Mesendoderm (in vitro differentiated cells): ENCODE results near the gene EIF1AX.

Source experiments
- DNase-seq: peaks from one replicate; pipeline ENCODE4 v3.0.0; 2013
- H2AK5ac ChIP-seq: 2 replicates; pipeline ENCODE4 v1.6.1; 2013; ENCODE audit warnings: low read length, inconsistent platforms
- H2BK120ac ChIP-seq: 2 replicates; pipeline ENCODE4 v1.6.1; 2013; ENCODE audit warnings: low read depth, mild to moderate bottlenecking, low read length, moderate library complexity, mixed read lengths
- H2BK15ac ChIP-seq: replicated peaks from 2 replicates; pipeline ENCODE4 v1.6.1; 2013; ENCODE audit warnings: low read depth, mild to moderate bottlenecking, moderate library complexity
- H2BK5ac ChIP-seq: 2 replicates; pipeline ENCODE4 v1.6.1; 2013; ENCODE audit warnings: low read length, inconsistent platforms
- H3K18ac ChIP-seq: 2 replicates; pipeline ENCODE4 v1.6.1; 2013; ENCODE audit warnings: mild to moderate bottlenecking, low read length, mixed read lengths
- H3K23ac ChIP-seq: one replicate; pipeline ENCODE4 v1.6.1; 2013; ENCODE audit warnings: low read length
- H3K27ac ChIP-seq: 2 replicates; pipeline ENCODE4 v1.5.1; 2013; ENCODE audit warnings: low read depth, mild to moderate bottlenecking, inconsistent platforms, low read length, moderate library complexity
- H3K27me3 ChIP-seq: 2 replicates; pipeline ENCODE4 v1.6.1; 2013; ENCODE audit warnings: low read length, control low read depth, mild to moderate bottlenecking, inconsistent platforms; ENCODE audit not compliant: insufficient read depth, poor library complexity
- H3K36me3 ChIP-seq: 2 replicates; pipeline ENCODE4 v1.6.1; 2013; ENCODE audit warnings: low read length, inconsistent platforms; ENCODE audit not compliant: control insufficient read depth, insufficient read depth
- H3K4ac ChIP-seq: one replicate; pipeline ENCODE4 v1.6.1; 2013; ENCODE audit warnings: low read depth, mild to moderate bottlenecking, low read length, moderate library complexity
- H3K4me1 ChIP-seq: 2 replicates; pipeline ENCODE4 v1.6.1; 2013; ENCODE audit warnings: low read depth, low read length, inconsistent platforms; ENCODE audit not compliant: control insufficient read depth
- H3K4me2 ChIP-seq: 2 replicates; pipeline ENCODE4 v1.6.1; 2013; ENCODE audit warnings: low read length
- H3K4me3 ChIP-seq: 2 replicates; pipeline ENCODE4 v1.5.1; 2013; ENCODE audit warnings: mild to moderate bottlenecking, low read length
- H3K56ac ChIP-seq: one replicate; pipeline ENCODE4 v1.6.1; 2013; ENCODE audit warnings: low read length
- H3K79me1 ChIP-seq: 2 replicates; pipeline ENCODE4 v1.6.1; 2013; ENCODE audit warnings: low read length, inconsistent platforms
- H3K79me2 ChIP-seq: 2 replicates; pipeline ENCODE4 v1.6.1; 2013; ENCODE audit warnings: mild to moderate bottlenecking, low read length; ENCODE audit not compliant: control insufficient read depth, insufficient read depth
- H3K9ac ChIP-seq: 2 replicates; pipeline ENCODE4 v1.6.1; 2013; ENCODE audit warnings: low read length, inconsistent platforms
- H4K5ac ChIP-seq: one replicate; pipeline ENCODE4 v1.6.1; 2013; ENCODE audit warnings: low read length
- H4K8ac ChIP-seq: one replicate; pipeline ENCODE4 v1.6.1; 2013; ENCODE audit warnings: low read depth, mild to moderate bottlenecking, control low read depth, low read length, moderate library complexity
- WGBS: extraction: QIAGEN DNeasy Blood & Tissue Kit; methylation state at CpG from one replicate; pipeline ENCODE4 v1.1.7; 2013; ENCODE audit warnings: low lambda C conversion rate, missing lambda C conversion rate; ENCODE audit not compliant: insufficient coverage; ENCODE audit errors: extremely low coverage; 5-methylcytosine and 5-hydroxymethylcytosine counted together

The EIF1AX gene

DNA sequence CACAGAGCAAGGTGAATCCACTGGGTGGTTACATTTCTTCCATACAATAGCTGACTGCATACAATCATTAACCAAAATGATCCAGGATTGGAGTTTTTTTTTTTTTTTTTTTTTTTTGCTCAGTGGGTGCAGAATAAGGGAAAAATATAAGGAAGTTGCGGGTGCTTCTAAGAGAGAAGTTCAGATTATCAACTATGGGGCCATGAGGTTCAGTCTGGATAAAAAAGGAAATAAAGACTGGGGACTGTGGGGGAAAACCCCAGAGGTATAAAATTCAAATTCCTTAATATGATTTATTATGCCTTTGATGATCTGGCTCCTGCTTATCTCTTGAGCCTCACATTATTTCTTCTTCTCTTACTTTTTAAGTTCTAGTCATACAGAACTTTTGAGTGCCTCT is 5.9 kb upstream of the EIF1AX start:
- Histone ChIP-seq H2BK5ac (no peak overlapping the region), H3K4me3 (no peak overlapping the region), H3K4ac (no peak overlapping the region), H3K23ac (no peak overlapping the region), H3K79me2 (no peaks in the 10 kb centered on the region), H2BK120ac (no peak overlapping the region), H3K18ac (no peak overlapping the region), H3K4me1 (no peaks in the 10 kb centered on the region), H3K9ac (no peak overlapping the region), H4K5ac (no peak overlapping the region), H4K8ac (no peak overlapping the region), H3K79me1 (no peaks in the 10 kb centered on the region), H2BK15ac (no peak overlapping the region), H3K36me3 (no peaks in the 10 kb centered on the region), H3K56ac (no peak overlapping the region), H3K27me3 (no peaks in the 10 kb centered on the region), H3K27ac (no peak overlapping the region), H3K4me2 (no peak overlapping the region), H2AK5ac (no peak overlapping the region)
- DNase-seq: no peak
- no CpG with 5 or more reads among the region's 1 CpG for WGBS

DNA sequence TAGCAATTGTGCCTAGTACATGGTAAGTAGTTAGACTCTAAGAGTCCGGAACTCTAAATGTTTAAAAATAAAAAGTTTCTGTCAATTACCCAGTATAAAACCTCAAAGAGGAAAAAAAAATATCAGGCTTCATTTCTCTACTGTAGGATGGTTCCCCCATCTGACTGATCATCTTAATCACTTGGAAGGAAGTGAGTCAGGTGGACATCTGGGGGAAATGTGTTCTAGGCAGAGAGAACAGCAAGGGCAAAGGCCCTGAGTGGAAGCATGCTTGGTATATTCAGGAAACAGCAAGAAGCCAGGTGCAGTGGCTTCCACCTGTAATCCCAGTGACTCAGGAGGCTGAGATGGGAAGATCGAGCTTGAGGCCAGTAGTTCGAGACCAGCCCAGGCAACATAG is 2.9 kb upstream of the EIF1AX start:
- H4K5ac ChIP-seq: no peak overlapping the region
- H3K4me1 ChIP-seq: no peaks in the 10 kb centered on the region

DNA sequence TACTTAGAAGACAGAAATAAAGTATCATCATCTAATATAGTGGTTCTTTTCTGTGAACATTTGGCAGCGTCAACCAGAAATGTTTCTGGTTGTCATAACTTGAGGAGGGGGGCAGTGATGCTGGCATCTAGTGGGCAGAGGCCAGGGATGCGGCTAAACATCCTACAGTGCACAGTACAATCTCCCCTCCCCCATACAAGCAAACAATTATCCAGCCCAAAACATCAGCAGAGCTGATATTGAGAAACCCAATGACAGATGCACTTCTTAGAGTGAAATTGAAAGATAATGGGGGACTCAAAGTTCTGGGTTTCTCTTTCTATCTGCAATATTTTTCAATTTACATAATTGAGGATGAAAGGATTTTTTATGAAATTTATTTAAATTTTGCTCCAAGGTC is 1.9 kb upstream of the EIF1AX start:
- Histone ChIP-seq H3K79me2 (peaks cover 26% of the 10 kb centered on the region), H3K4ac (no peak overlapping the region), H3K56ac (no peak overlapping the region), H3K27me3 (no peaks in the 10 kb centered on the region), H2AK5ac (no peak overlapping the region), H4K5ac (no peak overlapping the region), H4K8ac (no peak overlapping the region), H3K18ac (no peak overlapping the region), H2BK120ac (no peak overlapping the region), H3K27ac (no peak overlapping the region), H3K4me1 (no peaks in the 10 kb centered on the region), H3K4me2 (no peak overlapping the region), H2BK15ac (no peak overlapping the region), H2BK5ac (no peak overlapping the region), H3K9ac (no peak overlapping the region), H3K23ac (no peak overlapping the region), H3K79me1 (no peaks in the 10 kb centered on the region), H3K4me3 (no peak overlapping the region), H3K36me3 (no peaks in the 10 kb centered on the region)
- WGBS: no CpG with 5 or more reads among the region's 2 CpGs
- no peak for DNase-seq

More for the DNA sequence above, 2.9 kb upstream of the EIF1AX start:
- H2BK120ac ChIP-seq: no peak overlapping the region
- no peaks in the 10 kb centered on the region for H3K79me1 ChIP-seq
- no peak overlapping the region for H3K4me2 ChIP-seq
- WGBS: no CpG with 5 or more reads among the region's 3 CpGs
- H3K79me2 ChIP-seq: peaks cover 18% of the 10 kb centered on the region
- H3K4me3 ChIP-seq: no peak overlapping the region
- no peaks in the 10 kb centered on the region for H3K36me3 ChIP-seq
- no peak overlapping the region for H2BK5ac ChIP-seq
- DNase-seq: no peak
- no peak overlapping the region for H4K8ac ChIP-seq
- no peaks in the 10 kb centered on the region for H3K27me3 ChIP-seq
- no peak overlapping the region for H2AK5ac ChIP-seq
- H3K4ac ChIP-seq: no peak overlapping the region
- H2BK15ac ChIP-seq: no peak overlapping the region
- no peak overlapping the region for H3K56ac ChIP-seq
- H3K18ac ChIP-seq: no peak overlapping the region
- no peak overlapping the region for H3K23ac ChIP-seq
- H3K9ac ChIP-seq: no peak overlapping the region
- H3K27ac ChIP-seq: no peak overlapping the region

DNA sequence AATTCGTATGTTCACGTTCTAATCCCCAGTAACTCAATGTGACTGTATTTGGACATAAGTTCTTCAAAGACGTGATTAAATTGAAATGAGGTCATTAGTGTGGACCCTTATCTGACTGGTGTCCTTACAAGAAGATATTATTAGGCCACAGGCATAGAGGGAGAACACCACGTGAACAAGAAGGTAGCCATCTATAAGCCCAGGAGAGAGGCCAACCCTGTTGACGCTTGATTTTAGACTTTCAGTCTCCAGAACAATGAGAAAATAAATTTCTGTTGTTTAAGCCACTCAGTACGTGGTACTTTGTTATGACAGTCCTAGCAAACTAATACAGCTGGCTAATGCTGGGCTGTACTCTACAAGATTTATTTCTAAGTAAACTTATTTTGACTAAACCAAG is 1.5 kb upstream of the EIF1AX start:
- no peaks in the 10 kb centered on the region for H3K4me1 ChIP-seq
- no peaks in the 10 kb centered on the region for H3K27me3 ChIP-seq
- H3K18ac ChIP-seq: no peak overlapping the region
- no peak overlapping the region for H4K5ac ChIP-seq
- no peak overlapping the region for H3K4ac ChIP-seq
- no CpG with 5 or more reads among the region's 6 CpGs for WGBS
- H3K27ac ChIP-seq: no peak overlapping the region
- H3K36me3 ChIP-seq: no peaks in the 10 kb centered on the region
- no peak overlapping the region for H3K56ac ChIP-seq
- no peak overlapping the region for H4K8ac ChIP-seq
- H3K79me1 ChIP-seq: no peaks in the 10 kb centered on the region
- no peak overlapping the region for H2BK5ac ChIP-seq
- no peak overlapping the region for H2BK120ac ChIP-seq
- H2AK5ac ChIP-seq: no peak overlapping the region
- H3K79me2 ChIP-seq: peaks cover 27% of the 10 kb centered on the region
- no peak overlapping the region for H3K4me2 ChIP-seq
- H3K23ac ChIP-seq: no peak overlapping the region
- H3K4me3 ChIP-seq: no peak overlapping the region
- no peak overlapping the region for H3K9ac ChIP-seq
- no peak for DNase-seq
- H2BK15ac ChIP-seq: no peak overlapping the region

DNA sequence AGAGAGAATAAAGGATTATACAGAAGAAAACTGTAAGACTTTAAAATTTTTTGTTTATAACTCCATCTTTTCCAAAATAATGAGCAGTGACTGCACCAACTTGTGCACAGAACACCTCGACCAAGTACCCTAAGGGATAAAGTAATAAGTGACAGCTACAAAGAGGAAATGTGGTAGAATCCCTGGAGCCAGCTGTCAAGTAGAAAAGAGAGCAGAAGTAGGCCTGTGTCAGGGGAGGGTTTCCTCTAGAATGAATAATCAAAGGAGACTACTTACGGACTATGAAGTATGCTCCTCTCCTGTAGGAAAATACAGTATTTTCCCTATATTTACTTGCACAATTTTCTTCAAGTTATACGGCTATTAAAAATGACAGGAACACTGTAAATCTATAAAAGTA is 1.2 kb downstream of the EIF1AX start:
- Histone ChIP-seq H3K79me1 (no peaks in the 10 kb centered on the region), H3K27ac (no peak overlapping the region), H3K36me3 (peaks cover 2% of the 10 kb centered on the region), H3K4me2 (peak overlapping the region; percentile 29), H3K4me1 (no peaks in the 10 kb centered on the region), H3K18ac (no peak overlapping the region), H2AK5ac (no peak overlapping the region), H3K79me2 (peaks cover 31% of the 10 kb centered on the region), H2BK5ac (no peak overlapping the region), H3K23ac (no peak overlapping the region), H3K56ac (no peak overlapping the region), H2BK120ac (no peak overlapping the region), H4K8ac (no peak overlapping the region), H3K9ac (peak overlapping the region; percentile 49), H3K4me3 (peak overlapping the region; percentile 31), H3K4ac (no peak overlapping the region), H4K5ac (no peak overlapping the region), H3K27me3 (no peaks in the 10 kb centered on the region), H2BK15ac (no peak overlapping the region)
- WGBS: no CpG with 5 or more reads among the region's 3 CpGs
- no peak for DNase-seq

DNA sequence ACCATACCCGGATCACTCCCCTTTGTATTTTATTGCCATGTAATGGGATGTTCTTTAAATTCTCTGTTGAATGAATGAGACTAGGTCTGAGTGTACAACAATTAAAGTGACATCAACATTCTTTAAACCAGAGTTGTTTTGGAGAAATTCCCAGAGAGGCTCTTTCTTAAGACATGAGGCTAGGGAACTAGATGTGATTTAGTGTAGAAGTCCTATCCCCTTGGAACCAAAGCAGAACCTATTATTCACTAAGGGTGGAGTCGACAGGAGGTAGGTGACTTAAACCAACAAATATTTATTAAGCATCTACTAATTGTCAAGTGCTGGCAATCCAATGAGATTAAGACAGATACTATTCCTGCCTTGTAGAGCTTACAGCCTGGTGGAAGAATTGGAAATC is 1.7 kb downstream of the EIF1AX start:
- no peaks in the 10 kb centered on the region for H3K79me1 ChIP-seq
- no peak overlapping the region for H3K4ac ChIP-seq
- no peak overlapping the region for H4K5ac ChIP-seq
- no peak overlapping the region for H2BK15ac ChIP-seq
- no peaks in the 10 kb centered on the region for H3K27me3 ChIP-seq
- no peak overlapping the region for H2BK5ac ChIP-seq
- H3K56ac ChIP-seq: no peak overlapping the region
- H3K36me3 ChIP-seq: peaks cover 2% of the 10 kb centered on the region
- no peak overlapping the region for H3K9ac ChIP-seq
- no peak for DNase-seq
- WGBS: no CpG with 5 or more reads among the region's 2 CpGs
- H3K23ac ChIP-seq: no peak overlapping the region
- H2BK120ac ChIP-seq: no peak overlapping the region
- no peak overlapping the region for H3K18ac ChIP-seq
- no peak overlapping the region for H3K4me2 ChIP-seq
- no peak overlapping the region for H4K8ac ChIP-seq
- H3K79me2 ChIP-seq: peaks cover 31% of the 10 kb centered on the region
- no peak overlapping the region for H3K27ac ChIP-seq
- H2AK5ac ChIP-seq: no peak overlapping the region
- no peaks in the 10 kb centered on the region for H3K4me1 ChIP-seq
- no peak overlapping the region for H3K4me3 ChIP-seq
